Hepatocyte (in vitro differentiated cells): ENCODE measurements around the gene TMPO.

ENCODE experiments used
- CTCF ChIP-seq: fragments of 200-600 bp; sonication (generic); IDR thresholded peaks from 2 replicates; pipeline ENCODE4 v1.5.1; 2016; ENCODE audit warnings: antibody characterized with exemption, mild to moderate bottlenecking; ENCODE audit not compliant: poor library complexity
- EZH2 ChIP-seq: fragments of 200-600 bp; sonication (generic); IDR thresholded peaks from 2 replicates; pipeline ENCODE4 v1.6.1; 2016; ENCODE audit warnings: antibody characterized with exemption, mild to moderate bottlenecking, borderline replicate concordance
- EZH2phosphoT487 ChIP-seq: fragments of 200-600 bp; sonication (generic); IDR thresholded peaks from one replicate; pipeline ENCODE4 v1.6.1; 2018; ENCODE audit warnings: antibody characterized with exemption, mild to moderate bottlenecking, low read depth, moderate library complexity; ENCODE audit not compliant: unreplicated experiment, severe bottlenecking

GRCh38 chr12:98465950-98466602, 49.3 kb upstream of the TMPO start:
- no peak for TF ChIP-seq CTCF
- TF ChIP-seq EZH2 = no peak
- TF ChIP-seq EZH2phosphoT487 = no peak
